Measurements from ENCODE around the gene GFRA1.

Gene GFRA1, protein sequence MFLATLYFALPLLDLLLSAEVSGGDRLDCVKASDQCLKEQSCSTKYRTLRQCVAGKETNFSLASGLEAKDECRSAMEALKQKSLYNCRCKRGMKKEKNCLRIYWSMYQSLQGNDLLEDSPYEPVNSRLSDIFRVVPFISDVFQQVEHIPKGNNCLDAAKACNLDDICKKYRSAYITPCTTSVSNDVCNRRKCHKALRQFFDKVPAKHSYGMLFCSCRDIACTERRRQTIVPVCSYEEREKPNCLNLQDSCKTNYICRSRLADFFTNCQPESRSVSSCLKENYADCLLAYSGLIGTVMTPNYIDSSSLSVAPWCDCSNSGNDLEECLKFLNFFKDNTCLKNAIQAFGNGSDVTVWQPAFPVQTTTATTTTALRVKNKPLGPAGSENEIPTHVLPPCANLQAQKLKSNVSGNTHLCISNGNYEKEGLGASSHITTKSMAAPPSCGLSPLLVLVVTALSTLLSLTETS

DNA sequence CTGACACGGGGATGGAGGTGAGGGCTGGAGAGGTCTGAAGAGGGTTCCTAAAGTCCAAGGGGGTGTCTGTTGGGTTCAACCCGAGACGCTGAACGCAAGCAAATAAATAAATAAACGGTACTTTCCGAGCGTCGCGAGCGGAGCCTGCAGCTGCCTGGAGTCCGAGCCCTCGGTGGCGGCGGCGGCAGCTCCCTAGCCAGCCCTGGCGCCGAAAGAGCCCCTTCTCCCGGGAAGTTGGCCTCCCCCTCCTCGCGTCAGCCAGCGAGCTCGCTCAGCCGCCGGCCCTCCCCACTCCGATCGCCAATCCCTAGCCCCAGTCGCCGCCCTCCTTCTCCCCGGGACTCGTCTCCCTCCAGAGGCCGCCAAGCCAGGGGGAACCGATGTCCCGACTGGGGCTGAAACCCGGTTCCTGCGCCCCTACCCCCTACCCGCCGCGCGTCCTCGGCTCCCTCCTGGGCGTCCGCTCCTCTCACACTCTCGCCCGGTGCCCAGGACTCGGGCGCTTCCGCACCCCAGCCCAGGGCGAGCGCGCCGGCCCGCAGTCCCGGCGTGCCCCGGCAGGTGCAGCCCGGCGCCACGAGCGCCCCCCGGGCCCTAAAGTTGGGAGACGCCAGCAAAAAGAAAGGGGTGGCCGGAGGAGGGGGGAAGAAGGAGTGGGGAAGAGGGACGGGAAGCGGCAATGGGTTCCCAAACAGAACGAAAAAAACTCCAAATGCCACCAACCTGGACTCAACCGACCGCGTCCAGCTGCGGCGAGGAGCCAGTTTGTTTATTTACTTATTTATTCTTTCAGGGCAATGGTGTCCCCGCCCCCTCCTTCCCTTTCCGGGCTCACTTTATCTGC is at the start of gene GFRA1:
Gene GFRA1 (minus strand): TSS at position 767 of the 844 bp plus-strand sequence. CDS start 1,177 bp downstream, outside the sequence.
- no peak for DNase-seq (ENCODE audit: low read depth, low spot score)

DNA sequence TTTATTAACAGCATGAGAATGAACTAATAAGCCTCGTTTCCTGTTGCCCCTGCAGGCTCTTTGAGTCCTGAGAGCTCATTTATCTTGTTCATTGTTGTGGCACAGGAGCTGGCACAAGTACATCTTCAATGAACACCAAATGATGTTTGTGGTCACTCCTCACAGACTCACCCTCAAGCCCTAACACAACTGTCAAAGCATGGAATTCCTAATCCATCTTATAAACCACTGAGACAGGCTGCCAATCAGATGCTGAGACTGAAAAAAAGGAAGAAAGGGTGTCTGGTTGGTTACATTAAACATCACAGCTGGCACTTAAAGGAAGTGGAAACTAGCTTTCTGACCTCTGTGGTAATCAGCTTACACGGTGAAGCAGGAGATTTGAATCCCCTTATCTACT is 43.5 kb upstream of the GFRA1 start:
- DNase-seq (ENCODE audit: low read depth, low spot score), result no peak

DNA sequence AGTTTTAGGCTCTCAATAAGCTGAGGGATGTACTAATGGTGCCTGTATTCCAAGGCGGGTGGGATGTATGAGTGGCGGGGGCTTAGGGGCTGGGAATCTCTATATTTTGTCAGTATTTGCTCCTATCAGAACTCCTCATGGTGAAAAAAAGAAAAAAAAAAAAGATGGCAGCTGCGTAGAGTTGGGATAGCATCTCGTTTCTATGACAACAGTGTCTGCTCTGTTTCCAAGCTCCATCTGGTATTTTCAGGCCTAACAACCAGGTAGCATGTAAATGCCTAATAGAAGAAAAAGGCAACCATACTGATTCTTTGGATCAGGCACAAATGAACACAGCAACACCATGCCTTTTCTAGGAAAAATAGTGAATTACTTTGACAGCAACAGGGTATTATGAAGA is 39.5 kb upstream of the GFRA1 start:
- DNase-seq (ENCODE audit: low read depth, low spot score), result no peak

DNA sequence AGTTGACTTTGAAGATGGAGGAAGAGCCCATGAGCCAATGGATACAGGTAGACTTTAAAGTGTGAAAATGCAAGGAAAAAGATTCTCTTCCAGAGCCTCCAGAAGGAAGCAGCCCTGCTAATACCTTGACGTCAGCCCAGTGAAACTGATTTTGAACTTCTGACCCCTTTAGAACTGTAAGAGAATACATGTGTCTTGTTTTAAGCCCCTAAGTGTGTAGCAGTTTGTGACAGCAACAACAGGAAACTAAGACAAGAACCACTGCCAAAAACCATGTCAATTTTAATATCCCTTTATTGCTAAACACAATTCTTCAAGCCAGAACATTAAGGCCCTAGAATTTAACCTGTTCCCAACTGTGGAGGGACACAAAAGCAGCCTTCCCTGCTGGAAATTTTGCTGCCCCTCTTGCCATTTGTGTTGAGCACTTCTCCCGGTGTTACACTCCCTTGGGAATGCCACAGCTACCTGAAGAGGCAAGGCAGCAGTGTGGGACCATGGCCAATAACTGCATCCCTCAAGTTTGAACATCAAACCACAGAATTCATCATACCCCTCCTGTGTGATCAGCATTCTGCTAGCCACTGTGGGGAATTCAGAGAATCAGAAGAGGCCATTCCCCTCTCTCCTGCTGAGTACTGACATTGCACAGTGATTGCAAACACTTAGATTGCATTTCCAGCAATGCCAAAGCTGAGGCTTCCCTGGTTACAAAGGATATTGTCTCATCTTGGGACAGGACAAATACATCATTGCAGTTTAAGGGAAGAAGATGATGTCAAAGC is 38.9 kb upstream of the GFRA1 start:
- DNase-seq (ENCODE audit: low read depth, low spot score), result no peak

DNA sequence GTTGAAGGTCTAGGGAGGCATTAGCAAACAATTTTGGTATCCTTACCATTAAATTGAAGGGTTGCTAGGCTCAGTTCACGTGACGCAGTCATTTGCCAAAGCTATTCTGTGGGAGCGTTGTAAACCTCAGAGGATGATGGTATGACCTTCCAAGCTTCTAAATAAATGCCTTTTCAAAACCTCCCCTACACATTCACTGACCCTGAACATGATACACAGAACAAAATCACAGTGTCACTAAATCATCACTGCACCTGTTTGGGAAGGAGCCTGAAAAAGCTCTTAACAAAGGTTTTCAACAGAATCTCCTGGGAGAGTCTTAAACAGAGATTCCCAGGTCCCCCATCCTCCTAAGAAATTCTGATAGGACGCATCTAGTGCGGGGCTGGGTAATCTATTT is 38.0 kb upstream of the GFRA1 start:
- DNase-seq (ENCODE audit: low read depth, low spot score), result no peak

DNA sequence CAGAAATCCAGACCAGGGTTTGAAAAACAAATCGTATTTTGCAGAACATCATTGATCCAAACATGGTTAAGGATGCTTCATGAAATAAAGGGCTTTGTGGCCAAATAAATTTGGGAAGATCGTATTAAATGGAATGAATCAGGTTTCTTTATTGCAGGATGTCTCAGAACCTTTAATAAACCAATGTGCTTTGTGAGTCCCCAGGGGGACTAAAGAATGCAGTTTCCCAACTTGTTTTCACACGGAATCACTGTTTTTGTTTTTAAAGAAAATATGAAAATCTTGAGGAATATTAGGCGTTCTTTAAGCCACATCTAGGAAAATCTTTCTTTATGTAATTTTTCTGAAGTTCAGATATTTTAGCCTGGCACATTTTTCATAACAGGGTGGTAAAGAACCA is 34.4 kb upstream of the GFRA1 start:
- DNase-seq (ENCODE audit: low read depth, low spot score), result no peak

DNA sequence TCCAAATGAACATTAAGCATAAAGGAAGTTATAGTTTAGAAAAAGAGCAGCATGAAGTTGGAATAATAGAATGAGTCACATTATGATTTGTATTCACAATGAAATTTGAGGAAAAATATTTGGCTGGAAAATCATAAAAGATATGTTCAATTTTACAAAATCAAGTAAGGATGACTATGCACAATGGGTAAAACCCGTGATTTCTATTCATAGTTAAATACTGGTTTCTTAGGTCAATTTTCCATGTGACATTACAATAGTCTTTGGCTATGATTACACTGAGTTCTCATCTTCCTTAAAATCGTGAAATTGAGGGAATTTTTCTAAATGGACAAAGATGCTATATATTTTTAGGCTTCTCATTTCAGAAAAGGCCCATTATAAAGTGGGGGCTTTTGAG is 33.8 kb upstream of the GFRA1 start:
- no peak for DNase-seq (ENCODE audit: low read depth, low spot score)

DNA sequence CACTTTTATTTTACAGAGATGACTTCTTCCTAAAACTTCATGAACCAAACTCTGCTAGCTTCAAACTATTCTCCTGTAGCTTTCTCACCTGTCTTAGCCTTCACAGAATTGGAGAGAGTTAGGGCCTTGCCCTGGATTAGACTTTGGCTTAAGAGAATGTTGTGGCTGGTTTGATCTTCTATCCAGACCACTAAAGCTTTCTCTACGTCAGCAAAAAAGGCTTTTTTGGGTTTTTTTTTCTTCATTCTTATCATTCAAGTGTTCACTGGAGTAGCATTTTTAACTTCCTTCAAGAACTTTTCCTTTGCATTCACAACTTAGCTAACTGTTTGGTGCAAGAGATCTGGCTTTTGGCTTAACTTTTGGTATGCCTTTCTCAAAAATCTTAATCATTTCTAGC is 31.9 kb upstream of the GFRA1 start:
- no peak for DNase-seq (ENCODE audit: low read depth, low spot score)

DNA sequence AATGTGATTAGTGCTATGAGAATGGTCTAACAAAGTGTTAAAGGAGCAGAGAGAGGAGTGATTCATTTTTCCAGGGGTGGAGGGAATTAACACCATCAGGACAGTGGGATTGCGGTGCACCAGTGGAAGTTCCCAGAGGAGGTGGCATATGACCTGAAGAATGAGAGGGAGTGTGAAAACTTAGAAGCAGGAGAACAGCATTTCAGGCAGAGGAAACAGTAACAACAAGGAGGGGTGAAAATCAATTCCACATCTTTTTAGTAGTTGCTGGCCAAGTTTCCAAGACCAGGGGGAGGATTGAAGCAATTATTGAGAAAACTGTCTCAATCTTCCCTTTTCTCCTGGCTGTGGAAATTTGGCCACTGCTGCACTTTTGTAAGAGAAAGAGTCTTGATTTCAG is 27.5 kb upstream of the GFRA1 start:
- no peak for DNase-seq (ENCODE audit: low read depth, low spot score)

DNA sequence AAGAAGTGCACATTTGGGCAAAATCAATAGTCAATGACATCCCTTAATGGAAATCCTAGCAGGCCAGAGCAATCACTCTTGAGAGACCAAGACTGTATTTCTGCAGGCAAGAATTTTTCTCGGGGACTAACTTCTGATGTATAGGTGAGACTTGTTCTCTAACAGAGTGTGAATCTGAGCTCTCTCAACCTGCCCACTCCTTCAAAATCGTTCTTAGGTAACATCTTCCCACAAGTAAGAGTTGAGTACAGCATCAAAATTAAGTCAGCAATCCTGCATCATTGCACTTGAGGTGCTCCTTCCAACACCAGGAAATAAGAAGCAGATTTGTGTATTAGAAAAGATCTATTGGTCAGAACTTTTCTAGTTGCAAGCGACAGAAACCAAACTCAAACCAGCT is 25.6 kb upstream of the GFRA1 start:
- no peak for DNase-seq (ENCODE audit: low read depth, low spot score)

DNA sequence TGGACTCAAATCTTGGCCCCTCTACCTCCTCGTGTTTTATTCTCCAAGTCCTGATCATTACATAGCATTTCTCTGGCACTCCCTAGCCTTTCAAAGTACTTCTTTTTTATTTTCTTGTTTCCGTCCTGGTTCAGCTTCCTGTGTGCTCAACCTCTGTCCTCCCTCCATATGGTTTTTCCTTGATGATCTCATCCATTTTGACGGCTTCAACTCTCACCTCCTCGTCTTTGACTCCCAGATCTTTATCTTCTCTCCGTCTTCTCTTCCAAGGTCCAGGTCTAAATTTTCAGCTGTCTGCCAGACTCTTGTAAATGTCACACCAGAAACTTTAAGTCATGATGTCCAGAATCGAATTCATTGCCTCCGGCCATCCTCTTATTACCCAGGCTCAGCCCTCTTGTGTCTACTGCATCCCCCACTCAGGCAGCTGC is 23.3 kb upstream of the GFRA1 start:
- DNase-seq (ENCODE audit: low read depth, low spot score), result no peak

DNA sequence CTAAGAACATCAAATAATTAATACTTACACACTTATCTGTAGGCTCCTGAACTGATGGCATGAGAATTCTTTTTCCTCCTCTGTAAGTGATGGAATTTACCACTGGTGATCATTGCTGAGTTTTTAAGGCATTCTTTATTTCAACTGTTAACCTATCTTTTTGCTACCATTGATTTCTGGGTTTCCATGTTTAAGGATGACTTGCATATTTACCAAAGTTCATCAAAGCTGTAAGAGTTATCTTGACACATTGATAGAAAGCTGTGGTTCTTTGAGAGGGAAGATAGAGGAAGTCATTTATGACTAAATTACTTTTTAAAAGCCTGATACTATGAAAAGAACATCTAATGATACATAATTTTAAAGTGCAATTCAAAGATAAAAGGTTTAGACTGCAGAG is 19.5 kb upstream of the GFRA1 start:
- DNase-seq (ENCODE audit: low read depth, low spot score), result no peak

DNA sequence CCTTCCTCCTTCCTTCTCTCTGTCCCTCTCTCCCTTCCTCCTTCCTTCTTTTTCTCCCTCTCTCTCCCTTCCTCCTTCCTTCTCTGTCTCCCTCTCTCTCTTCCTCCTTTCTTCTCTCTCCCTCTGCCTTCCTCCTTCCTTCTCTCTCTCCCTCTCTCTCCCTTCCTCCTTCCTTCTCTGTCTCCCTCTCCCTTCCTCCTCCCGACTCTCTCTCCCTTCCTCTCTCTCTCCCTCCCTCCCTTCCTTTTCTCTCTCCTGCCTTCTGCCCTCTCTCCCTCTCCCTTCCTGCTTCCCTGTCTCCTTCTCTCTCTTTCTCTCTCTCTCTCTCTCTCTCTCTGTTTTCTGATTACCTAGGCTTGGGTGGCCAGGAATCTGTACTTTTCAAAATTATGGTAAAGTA is 16.6 kb upstream of the GFRA1 start:
- DNase-seq (ENCODE audit: low read depth, low spot score), result no peak

DNA sequence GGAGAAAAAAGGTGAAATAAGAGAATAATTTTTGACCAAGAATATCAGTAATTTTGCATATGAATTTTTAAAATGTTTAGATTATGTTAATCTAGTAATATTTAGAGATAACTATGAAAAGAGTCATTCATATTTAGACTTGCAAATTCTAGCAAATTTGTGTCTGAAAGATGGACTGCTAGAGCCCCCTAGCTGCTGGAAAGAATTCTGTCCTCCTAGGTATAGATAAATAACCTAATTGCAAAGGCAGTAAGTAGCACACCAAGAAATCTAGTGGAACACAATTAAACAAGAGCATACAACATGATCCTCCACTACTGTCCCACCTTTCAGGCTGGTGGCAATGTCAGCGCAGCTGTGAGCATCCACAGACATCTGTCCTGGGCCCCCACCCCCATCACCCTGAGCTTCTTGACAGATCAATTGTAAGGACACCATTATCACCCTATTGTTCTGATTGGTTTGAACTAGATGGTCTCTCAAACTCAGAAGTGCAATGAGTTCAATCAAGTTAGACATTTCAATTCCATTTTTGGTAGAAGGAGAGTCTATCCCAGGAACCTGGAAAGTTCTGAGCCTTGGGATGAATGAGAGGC is 15.0 kb upstream of the GFRA1 start:
- no peak for DNase-seq (ENCODE audit: low read depth, low spot score)

DNA sequence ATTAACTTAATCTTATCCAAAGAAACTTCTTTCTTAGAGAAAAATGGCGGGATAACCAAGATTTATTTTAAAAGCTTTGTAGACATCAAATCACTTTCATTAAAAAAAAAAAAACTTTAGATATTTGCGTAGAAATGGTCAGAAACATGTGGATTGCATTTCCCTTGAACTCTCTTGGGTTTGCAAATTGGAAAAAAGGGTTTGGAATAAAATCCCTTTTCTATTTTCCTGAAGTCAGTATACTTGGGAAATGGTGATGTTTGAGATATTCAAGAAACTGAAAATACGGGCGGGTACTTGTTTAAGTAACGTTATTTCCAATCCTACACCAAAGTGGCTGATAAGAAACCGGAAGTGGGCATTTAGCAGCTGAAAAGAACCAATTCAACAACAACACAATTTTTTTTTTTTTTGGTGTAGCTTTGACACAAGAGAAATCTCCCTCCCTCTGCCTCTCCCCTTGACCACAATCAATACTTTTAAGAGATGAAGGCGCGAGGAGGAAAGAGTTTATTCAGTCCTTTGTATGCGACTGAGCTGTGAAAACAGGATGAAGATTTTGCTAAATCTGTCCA is 13.7 kb upstream of the GFRA1 start:
- DNase-seq (ENCODE audit: low read depth, low spot score), result no peak

DNA sequence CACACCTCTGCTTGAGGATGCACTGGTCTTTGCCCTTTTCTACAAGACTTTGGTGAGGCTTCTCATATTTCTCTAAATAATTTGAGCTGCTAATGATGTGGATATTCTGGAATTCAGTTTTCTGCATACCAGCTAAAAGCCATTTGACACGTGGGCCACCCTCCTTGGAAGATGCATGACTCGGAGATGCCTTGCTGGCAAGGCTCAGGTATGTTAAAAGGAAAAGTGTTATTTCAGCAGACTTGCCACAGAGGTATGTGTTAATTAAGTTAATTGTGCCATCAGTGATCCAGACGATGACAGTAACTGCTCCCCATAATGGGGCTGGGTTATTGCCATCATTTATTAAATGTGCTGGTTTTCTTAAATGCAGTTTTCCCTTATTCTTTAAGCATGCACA is 8.8 kb upstream of the GFRA1 start:
- no peak for DNase-seq (ENCODE audit: low read depth, low spot score)

DNA sequence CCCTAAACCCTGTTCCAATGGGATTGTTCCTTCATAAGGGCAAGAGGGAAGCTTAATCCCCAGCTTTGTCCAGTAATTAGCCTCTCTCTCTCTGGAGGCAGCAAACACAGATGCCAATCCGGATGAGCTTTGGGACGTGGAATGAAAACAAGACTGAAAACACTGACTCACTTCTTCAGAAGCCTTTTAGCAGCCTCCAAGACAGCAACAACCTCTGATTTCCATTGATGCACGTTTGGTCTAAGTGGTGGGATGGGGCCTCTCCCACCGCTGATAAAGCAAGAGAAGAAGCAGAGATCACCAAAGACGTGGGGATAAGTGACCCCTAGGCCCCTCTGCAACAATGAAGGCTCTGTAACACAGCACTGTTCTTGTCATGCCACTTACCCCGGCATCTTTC is 5.8 kb upstream of the GFRA1 start:
- DNase-seq (ENCODE audit: low read depth, low spot score), result no peak

DNA sequence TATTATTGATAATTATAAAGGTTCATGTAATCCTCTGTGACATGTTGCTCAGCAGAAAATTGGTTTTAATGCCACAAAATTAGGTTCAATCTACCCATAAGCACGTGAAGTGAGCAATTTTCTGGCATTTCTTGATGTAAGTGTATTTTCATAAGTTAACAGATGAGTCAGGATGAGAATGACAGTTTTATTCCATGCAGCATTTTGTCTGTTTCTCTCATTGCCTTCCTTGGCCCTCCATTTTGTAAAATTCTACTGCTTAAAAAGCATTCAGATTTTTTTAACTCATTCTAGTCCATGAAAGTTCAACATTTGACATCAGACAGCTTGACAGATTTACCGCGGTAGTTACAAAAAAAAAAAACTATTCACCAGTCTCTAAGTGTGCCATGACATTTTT is 4.0 kb upstream of the GFRA1 start:
- no peak for DNase-seq (ENCODE audit: low read depth, low spot score)

DNA sequence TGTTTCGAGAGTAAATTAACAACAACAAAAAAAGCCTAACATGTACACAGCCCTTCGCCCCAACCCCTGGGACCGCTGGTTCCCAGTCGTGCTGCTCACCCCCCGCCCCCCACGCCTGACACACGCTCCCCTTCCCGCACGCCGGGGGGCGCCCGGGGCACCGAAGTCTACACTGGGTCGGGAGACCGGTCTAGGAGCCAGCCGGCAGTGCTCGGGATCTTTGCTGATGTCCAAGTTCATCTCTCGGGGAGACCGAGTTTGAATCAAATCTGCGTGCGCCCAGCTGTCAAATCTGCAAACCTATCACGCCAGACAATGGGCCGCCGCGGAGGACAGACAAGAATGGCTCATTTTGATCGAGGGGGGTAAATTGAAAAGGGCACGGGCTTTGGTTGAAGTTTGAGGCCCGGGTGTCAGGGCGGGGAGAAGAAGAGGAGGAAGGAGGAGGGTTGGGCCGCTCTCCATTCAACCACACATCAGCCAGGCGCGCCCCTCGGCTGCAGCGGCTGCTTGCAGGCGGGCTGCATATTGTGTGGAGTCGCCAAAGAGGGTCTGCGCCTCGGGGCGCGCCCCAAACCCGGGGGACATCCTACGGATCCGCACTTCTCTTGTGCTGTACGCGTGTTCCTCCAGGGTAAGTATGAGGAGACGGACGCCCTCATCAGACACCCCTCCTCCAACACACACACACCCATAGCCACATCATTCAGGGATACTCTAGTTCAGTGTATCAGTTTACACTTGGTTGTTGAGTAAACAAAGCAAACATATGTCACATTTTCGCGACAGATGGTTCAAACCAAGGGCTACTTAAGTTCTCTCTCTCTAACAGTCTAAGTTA is 1.3 kb upstream of the GFRA1 start:
- DNase-seq (ENCODE audit: low read depth, low spot score), result no peak
